Neural progenitor cell (in vitro differentiated cells): ENCODE measurements around the gene MESP2. TPM values are rescaled to one million over a fixed set of nuclear protein-coding genes. Genes with fewer than 3 reads are reported as not detected.

Source experiments
- DNase-seq: peaks from one replicate; pipeline ENCODE4 v3.0.0-alpha.2; 2016; ENCODE audit warnings: low spot score
- H2AFZ ChIP-seq: fragments of 200-600 bp; sonication (generic); replicated peaks from 2 replicates; pipeline ENCODE4 v1.6.1; 2016; ENCODE audit warnings: antibody characterized with exemption
- H3F3A ChIP-seq: fragments of 200-600 bp; sonication (generic); 2 replicates; pipeline ENCODE4 v1.6.1; 2016; ENCODE audit warnings: antibody characterized with exemption, low read depth
- H3K27ac ChIP-seq: fragments of 200-600 bp; sonication (generic); 2 replicates; pipeline ENCODE4 v1.5.1; 2016; ENCODE audit warnings: mild to moderate bottlenecking
- H3K27me3 ChIP-seq: fragments of 200-600 bp; sonication (generic); 2 replicates; pipeline ENCODE4 v1.6.1; 2016; ENCODE audit warnings: mild to moderate bottlenecking, moderate library complexity
- H3K36me3 ChIP-seq: fragments of 200-600 bp; sonication (generic); 2 replicates; pipeline ENCODE4 v1.5.1; 2016
- H3K4me1 ChIP-seq: fragments of 200-600 bp; sonication (generic); 2 replicates; pipeline ENCODE4 v1.6.1; 2016; ENCODE audit warnings: mixed run types
- H3K4me2 ChIP-seq: fragments of 200-600 bp; sonication (generic); 2 replicates; pipeline ENCODE4 v1.6.1; 2016
- H3K4me3 ChIP-seq: fragments of 200-600 bp; sonication (generic); 2 replicates; pipeline ENCODE4 v1.5.1; 2016
- H3K79me2 ChIP-seq: fragments of 200-600 bp; sonication (generic); 2 replicates; pipeline ENCODE4 v1.6.1; 2016; ENCODE audit warnings: low read depth
- H3K9ac ChIP-seq: fragments of 200-600 bp; sonication (generic); 2 replicates; pipeline ENCODE4 v1.6.1; 2016
- H3K9me3 ChIP-seq: fragments of 200-600 bp; sonication (generic); 2 replicates; pipeline ENCODE4 v1.5.1; 2016; ENCODE audit warnings: low read depth
- H4K20me1 ChIP-seq: fragments of 200-600 bp; sonication (generic); 2 replicates; pipeline ENCODE4 v1.6.1; 2016; ENCODE audit warnings: low read depth
- H3K27ac Mint-ChIP-seq: 3 replicates; pipeline ENCODE4 v1.8.0; 2021; ENCODE audit warnings: mixed read lengths
- H3K27me3 Mint-ChIP-seq: 2 replicates; pipeline ENCODE4 v1.8.0; 2022; ENCODE audit warnings: low read depth, mild to moderate bottlenecking, inconsistent platforms, moderate library complexity, mixed read lengths; ENCODE audit not compliant: insufficient read depth
- H3K36me3 Mint-ChIP-seq: 3 replicates; pipeline ENCODE4 v1.8.0; 2021; ENCODE audit warnings: mixed read lengths
- H3K4me1 Mint-ChIP-seq: 3 replicates; pipeline ENCODE4 v1.8.0; 2021; ENCODE audit warnings: mixed read lengths
- H3K4me3 Mint-ChIP-seq: 3 replicates; pipeline ENCODE4 v1.8.0; 2021; ENCODE audit warnings: mild to moderate bottlenecking, moderate library complexity, mixed read lengths
- H3K9me3 Mint-ChIP-seq: 3 replicates; pipeline ENCODE4 v1.8.0; 2020; ENCODE audit warnings: mixed read lengths
- CTCF ChIP-seq: fragments of 200-600 bp; sonication (generic); IDR thresholded peaks from 2 replicates; pipeline ENCODE4 v1.5.1; 2017; ENCODE audit warnings: antibody characterized with exemption, mild to moderate bottlenecking
- EZH2 ChIP-seq: fragments of 200-600 bp; sonication (generic); IDR thresholded peaks from 2 replicates; pipeline ENCODE4 v1.6.1; 2017; ENCODE audit warnings: antibody characterized with exemption, mild to moderate bottlenecking, moderate library complexity
- EZH2phosphoT487 ChIP-seq: fragments of 200-600 bp; sonication (generic); IDR thresholded peaks from 2 replicates; pipeline ENCODE4 v1.6.1; 2017; ENCODE audit warnings: antibody characterized with exemption
- total RNA-seq: library from RNA; depleted of rRNA; stranded (reverse); fragments of >200 nt; gene quantifications from 2 replicates; pipeline ENCODE4 v1.2.3, GENCODE V29; 2015; ENCODE audit warnings: low replicate concordance

The MESP2 gene
- total RNA-seq, 1 donor from 2014 or later, result not detected

GRCh38 chr15:89772932-89773583, 3.1 kb upstream of the MESP2 start:
- Histone ChIP-seq H3F3A (no peaks in the 10 kb centered on the region), H4K20me1 (no peaks in the 10 kb centered on the region), H3K27me3 (peaks cover 38% of the 10 kb centered on the region), H3K79me2 (no peaks in the 10 kb centered on the region), H3K4me1 (no peaks in the 10 kb centered on the region), H3K4me3 (no peak overlapping the region), H3K36me3 (no peaks in the 10 kb centered on the region), H2AFZ (no peak overlapping the region), H3K4me2 (no peak overlapping the region), H3K9me3 (no peaks in the 10 kb centered on the region), H3K27ac (no peak overlapping the region), H3K9ac (no peak overlapping the region)
- H3K4me1 Mint-ChIP-seq, result peaks cover 7% of the 10 kb centered on the region
- TF ChIP-seq EZH2phosphoT487, result no peak
- TF ChIP-seq EZH2, result no peak
- no peak for TF ChIP-seq CTCF
- no peak overlapping the region for H3K4me3 Mint-ChIP-seq
- no peak for DNase-seq
- no peaks in the 10 kb centered on the region for H3K9me3 Mint-ChIP-seq
- H3K36me3 Mint-ChIP-seq, result no peaks in the 10 kb centered on the region
- peaks cover 11% of the 10 kb centered on the region for H3K27me3 Mint-ChIP-seq
- no peak overlapping the region for H3K27ac Mint-ChIP-seq

GRCh38 chr15:89774492-89774891, 1.6 kb upstream of the MESP2 start:
- H3K4me1 ChIP-seq, result no peaks in the 10 kb centered on the region
- H3K4me3 Mint-ChIP-seq, result peak overlapping the region; percentile 46
- no peaks in the 10 kb centered on the region for H3K36me3 ChIP-seq
- H3K4me2 ChIP-seq, result no peak overlapping the region
- H4K20me1 ChIP-seq, result no peaks in the 10 kb centered on the region
- H3K9me3 Mint-ChIP-seq, result no peaks in the 10 kb centered on the region
- H3K27me3 ChIP-seq, result peaks cover 48% of the 10 kb centered on the region
- TF ChIP-seq EZH2phosphoT487 (no peak), CTCF (no peak), EZH2 (no peak)
- no peaks in the 10 kb centered on the region for H3K36me3 Mint-ChIP-seq
- no peak for DNase-seq
- H3K27me3 Mint-ChIP-seq, result peaks cover 11% of the 10 kb centered on the region
- H3K9me3 ChIP-seq, result no peaks in the 10 kb centered on the region
- no peaks in the 10 kb centered on the region for H3K79me2 ChIP-seq
- no peak overlapping the region for H3K9ac ChIP-seq
- H3K27ac ChIP-seq, result no peak overlapping the region
- no peaks in the 10 kb centered on the region for H3F3A ChIP-seq
- H3K4me3 ChIP-seq, result no peak overlapping the region
- H3K4me1 Mint-ChIP-seq, result peaks cover 7% of the 10 kb centered on the region
- no peak overlapping the region for H3K27ac Mint-ChIP-seq
- H2AFZ ChIP-seq, result no peak overlapping the region

GRCh38 chr15:89775815-89776214, 317 bp upstream of the MESP2 start:
- H3K9ac ChIP-seq, result no peak overlapping the region
- TF ChIP-seq EZH2phosphoT487, result no peak
- no peak overlapping the region for H3K4me2 ChIP-seq
- no peaks in the 10 kb centered on the region for H3K9me3 Mint-ChIP-seq
- no peak overlapping the region for H3K4me3 Mint-ChIP-seq
- no peaks in the 10 kb centered on the region for H3K79me2 ChIP-seq
- H3K4me3 ChIP-seq, result no peak overlapping the region
- H3K36me3 ChIP-seq, result no peaks in the 10 kb centered on the region
- H3K27me3 Mint-ChIP-seq, result peaks cover 7% of the 10 kb centered on the region
- H3K36me3 Mint-ChIP-seq, result no peaks in the 10 kb centered on the region
- no peaks in the 10 kb centered on the region for H4K20me1 ChIP-seq
- H3K9me3 ChIP-seq, result no peaks in the 10 kb centered on the region
- peak overlapping the region; percentile 98 for H2AFZ ChIP-seq
- H3K27ac ChIP-seq, result no peak overlapping the region
- peaks cover 7% of the 10 kb centered on the region for H3K4me1 Mint-ChIP-seq
- no peaks in the 10 kb centered on the region for H3F3A ChIP-seq
- no peak overlapping the region for H3K27ac Mint-ChIP-seq
- H3K4me1 ChIP-seq, result no peaks in the 10 kb centered on the region
- H3K27me3 ChIP-seq, result peaks cover 48% of the 10 kb centered on the region
- no peak for DNase-seq

- H3K4me2 ChIP-seq, result peak overlapping the region; percentile 73
- H2AFZ ChIP-seq, result no peak overlapping the region
Measured at GRCh38 chr15:89777073-89777751, 1.1 kb downstream of the MESP2 start.

More at GRCh38 chr15:89777073-89777751, 1.1 kb downstream of the MESP2 start:
- Mint-ChIP-seq H3K9me3 (no peaks in the 10 kb centered on the region), H3K4me1 (peaks cover 9% of the 10 kb centered on the region), H3K27me3 (peaks cover 10% of the 10 kb centered on the region), H3K27ac (no peak overlapping the region), H3K4me3 (peak overlapping the region; percentile 18), H3K36me3 (no peaks in the 10 kb centered on the region)
- H3K27me3 ChIP-seq, result peaks cover 48% of the 10 kb centered on the region
- no peak overlapping the region for H3K9ac ChIP-seq
- no peaks in the 10 kb centered on the region for H3K4me1 ChIP-seq
- peak overlapping the region; percentile 28 for H3K4me3 ChIP-seq
- H3K27ac ChIP-seq, result no peak overlapping the region
- no peaks in the 10 kb centered on the region for H3F3A ChIP-seq
- no peaks in the 10 kb centered on the region for H3K36me3 ChIP-seq
- TF ChIP-seq EZH2phosphoT487 (peak; percentile 27), EZH2 (no peak), CTCF (no peak)
- H3K9me3 ChIP-seq, result no peaks in the 10 kb centered on the region
- H4K20me1 ChIP-seq, result no peaks in the 10 kb centered on the region
- H3K79me2 ChIP-seq, result no peaks in the 10 kb centered on the region
- DNase-seq, result no peak
